CD4-positive, alpha-beta memory T cell (primary cell): Measurements from ENCODE around the gene FITM2. TPM values are rescaled to one million over a fixed set of nuclear protein-coding genes. Genes with fewer than 3 reads are reported as not detected.
"Not testable (repeated sequence)": the region's sequence is repeated elsewhere in the genome, so short reads cannot be mapped to it uniquely, and the experiment has no call there.

Source experiments
- CTCF ChIA-PET: fragments of 350-600 bp; sonication (Branson Sonifier 250); formaldehyde crosslinking; loops from one replicate; lab custom pipeline; 2021; ENCODE audit warnings: inconsistent platforms; ENCODE audit not compliant: partially characterized antibody; lab: Charles Lee
- POLR2A ChIA-PET: fragments of 350-600 bp; sonication (Branson Sonifier 250); formaldehyde crosslinking; loops from one replicate; lab custom pipeline; 2021; ENCODE audit not compliant: partially characterized antibody; lab: Charles Lee
- DNase-seq, 5 donors: peaks; one replicate each; pipeline versions ENCODE4 v3.0.0 to v3.0.0-alpha.2; 2020 to 2022; ENCODE audit warnings: mixed read lengths in 1 of 5
- H3K27ac ChIP-seq: one replicate; pipeline ENCODE4 v1.7.0; 2013; ENCODE audit warnings: low read depth, low read length
- H3K27me3 ChIP-seq: 2 replicates; pipeline ENCODE4 v1.7.0; 2013; ENCODE audit warnings: mild to moderate bottlenecking, low read length, moderate library complexity; ENCODE audit not compliant: insufficient read depth
- H3K36me3 ChIP-seq: 2 replicates; pipeline ENCODE4 v1.7.0; 2013; ENCODE audit warnings: mild to moderate bottlenecking, low read length, moderate library complexity; ENCODE audit not compliant: insufficient read depth
- H3K4me1 ChIP-seq: 2 replicates; pipeline ENCODE4 v1.7.0; 2013; ENCODE audit warnings: mild to moderate bottlenecking, low read length, moderate library complexity; ENCODE audit not compliant: insufficient read depth
- H3K4me3 ChIP-seq, 2 donors: one replicate each; pipeline ENCODE4 v1.7.0; 2013; ENCODE audit warnings: low read length in 2 of 2, mild to moderate bottlenecking in 1 of 2
- H3K9me3 ChIP-seq, 2 donors: one replicate each; pipeline ENCODE4 v1.7.0; 2013; ENCODE audit warnings: low read length in 2 of 2, control low read depth in 1 of 2; ENCODE audit not compliant: control insufficient read depth in 1 of 2
- H3K27ac Mint-ChIP-seq, 7 donors: one replicate each; pipeline ENCODE4 v1.8.0; 2020 to 2021; ENCODE audit warnings: mixed read lengths in 7 of 7, mild to moderate bottlenecking in 6 of 7, inconsistent platforms in 3 of 7, moderate library complexity in 3 of 7
- H3K27me3 Mint-ChIP-seq, 2 donors: one replicate each; pipeline ENCODE4 v1.8.0; 2020 to 2021; ENCODE audit warnings: mixed read lengths in 2 of 2
- H3K36me3 Mint-ChIP-seq, 2 donors: one replicate each; pipeline ENCODE4 v1.8.0; 2020 to 2021; ENCODE audit warnings: mixed read lengths in 2 of 2, inconsistent platforms in 1 of 2, mild to moderate bottlenecking in 1 of 2
- H3K4me1 Mint-ChIP-seq, 4 donors: one replicate each; pipeline ENCODE4 v1.8.0; 2020 to 2021; ENCODE audit warnings: mixed read lengths in 4 of 4, mild to moderate bottlenecking in 1 of 4
- H3K4me3 Mint-ChIP-seq, 8 donors: one replicate each; pipeline ENCODE4 v1.8.0; 2020 to 2021; ENCODE audit warnings: mixed read lengths in 8 of 8, mild to moderate bottlenecking in 7 of 8, moderate library complexity in 6 of 8, inconsistent platforms in 3 of 8
- H3K9me3 Mint-ChIP-seq, 8 donors: one replicate each; pipeline ENCODE4 v1.8.0; 2020 to 2021; ENCODE audit warnings: mixed read lengths in 8 of 8, mild to moderate bottlenecking in 5 of 8, inconsistent platforms in 3 of 8, moderate library complexity in 1 of 8
- intact Hi-C: fragments of 100-400 bp; cut with micrococcal nuclease; formaldehyde crosslinking; loops from one replicate; pipeline ENCODE4 v1.15.1; 2023
- polyA plus RNA-seq, 2 donors: library from polyadenylated mRNA; unstranded; fragments of 300-500 nt; fragmentation: Illumina TruSeq; gene quantifications; one replicate each; pipeline ENCODE4 v1.2.3, GENCODE V29; 2021
- total RNA-seq, 2 experiments: library from RNA; stranded (reverse); gene quantifications; one replicate each; pipeline ENCODE4 v1.2.3, GENCODE V29; 2021

FITM2 gene
- total and polyA plus RNA-seq, 4 experiments from 2014 or later: 0.21 to 6.3 (median 3.6) TPM

GRCh38 chr20:44355498-44356352, 44.7 kb upstream of the FITM2 start, which contains the start of gene HNF4A:
Gene HNF4A (plus strand): TSS chr20:44355699. CDS start chr20:44355805, 106 bp downstream.
- Histone ChIP-seq H3K4me3 (no peak within 1 kb of the TSS), H3K36me3 (no peaks in the 10 kb centered on the region), H3K27me3 (no peaks in the 10 kb centered on the region), H3K9me3 (no peaks in the 10 kb centered on the region), H3K4me1 (no peaks in the 10 kb centered on the region), H3K27ac (no peak within 1 kb of the TSS)
- POLR2A ChIA-PET: no interaction called here
- CTCF ChIA-PET: no interaction called here
- H3K9me3 Mint-ChIP-seq: no peaks in the 10 kb centered on the region
- H3K4me1 Mint-ChIP-seq: peaks cover 0 to 4% (median 0%) of the 10 kb centered on the region in 4 donors
- H3K27ac Mint-ChIP-seq: no peak within 1 kb of the TSS
- no peak within 1 kb of the TSS for H3K4me3 Mint-ChIP-seq
- intact Hi-C loops: no loop called here
- no peak for DNase-seq
- H3K27me3 Mint-ChIP-seq: peaks cover 4 to 6% of the 10 kb centered on the region in 2 donors
- H3K36me3 Mint-ChIP-seq: no peaks in the 10 kb centered on the region

DNA sequence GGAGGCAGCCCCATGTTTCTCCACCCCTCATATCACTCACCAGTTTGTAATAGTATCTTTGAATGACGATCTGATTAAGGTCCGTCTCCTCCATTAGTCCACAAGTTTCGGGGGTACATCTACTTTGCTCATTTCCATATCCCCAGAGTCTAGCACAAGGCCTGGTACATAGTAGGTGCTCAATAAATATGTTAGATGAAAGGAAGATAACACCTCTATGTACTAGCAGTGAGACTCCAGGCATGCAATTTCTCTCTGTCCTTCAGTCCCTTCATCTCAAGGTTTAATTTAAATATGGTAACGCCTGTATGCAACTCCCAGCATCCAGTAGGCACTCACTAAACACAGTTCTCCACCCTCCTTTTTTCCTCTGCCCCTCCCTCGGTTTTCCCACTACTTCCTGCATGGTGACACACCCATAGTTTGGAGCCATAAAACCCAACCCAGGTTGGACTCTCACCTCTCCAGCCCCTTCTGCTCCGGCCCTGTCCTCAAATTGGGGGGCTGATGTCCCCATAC, 44.0 kb upstream of the FITM2 start:
- no peaks in the 10 kb centered on the region for H3K36me3 Mint-ChIP-seq
- H3K4me3 Mint-ChIP-seq: no peak overlapping the region
- no peak overlapping the region for H3K27ac Mint-ChIP-seq
- no peaks in the 10 kb centered on the region for H3K27me3 ChIP-seq
- no peak overlapping the region for H3K4me3 ChIP-seq
- POLR2A ChIA-PET: no interaction called here
- DNase-seq: no peak
- CTCF ChIA-PET: no interaction called here
- H3K9me3 ChIP-seq: no peaks in the 10 kb centered on the region
- peaks cover 4 to 5% of the 10 kb centered on the region in 2 donors for H3K27me3 Mint-ChIP-seq
- no peaks in the 10 kb centered on the region for H3K4me1 ChIP-seq
- H3K27ac ChIP-seq: no peak overlapping the region
- intact Hi-C loops: no loop called here
- H3K36me3 ChIP-seq: no peaks in the 10 kb centered on the region
- H3K9me3 Mint-ChIP-seq: no peaks in the 10 kb centered on the region
- H3K4me1 Mint-ChIP-seq: peaks cover 0 to 4% (median 0%) of the 10 kb centered on the region in 4 donors

- ChIA-PET CTCF (no interaction called here), POLR2A (no interaction called here)
- no peaks in the 10 kb centered on the region for H3K36me3 Mint-ChIP-seq
- H3K4me3 Mint-ChIP-seq: no peak overlapping the region
- intact Hi-C loops: no loop called here
- no peak overlapping the region for H3K27ac Mint-ChIP-seq
- no peaks in the 10 kb centered on the region for H3K9me3 Mint-ChIP-seq
- peaks cover 3 to 6% of the 10 kb centered on the region in 2 donors for H3K27me3 Mint-ChIP-seq
- no peaks in the 10 kb centered on the region for H3K27me3 ChIP-seq
- H3K4me1 Mint-ChIP-seq: peaks cover 0 to 4% (median 0%) of the 10 kb centered on the region in 4 donors
- no peaks in the 10 kb centered on the region for H3K36me3 ChIP-seq
- no peak for DNase-seq
- H3K4me1 ChIP-seq: no peaks in the 10 kb centered on the region
- H3K27ac ChIP-seq: no peak overlapping the region
- H3K9me3 ChIP-seq: no peaks in the 10 kb centered on the region
- H3K4me3 ChIP-seq: no peak overlapping the region
Measured at GRCh38 chr20:44350567-44350966, 39.6 kb upstream of the FITM2 start.

DNA sequence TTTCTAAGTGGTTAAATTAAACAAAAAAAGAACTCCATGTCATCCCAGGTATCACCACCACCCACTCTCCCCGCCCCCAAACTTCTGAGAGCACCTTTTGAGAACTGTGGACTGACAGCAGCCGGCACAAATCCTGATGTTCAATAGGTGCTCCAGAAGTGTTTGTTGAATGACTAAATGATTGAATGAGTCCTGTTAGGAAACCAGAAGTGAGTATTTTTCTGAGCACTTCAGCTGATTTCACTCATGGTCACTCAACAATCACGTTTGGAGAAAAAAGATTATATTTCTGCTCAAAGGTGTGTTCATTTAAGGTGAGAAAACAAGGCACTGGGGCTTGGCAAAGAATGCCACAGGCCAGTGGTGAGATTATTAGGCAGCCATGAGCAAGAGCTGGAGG, 38.3 kb upstream of the FITM2 start:
- Histone ChIP-seq H3K9me3 (no peaks in the 10 kb centered on the region), H3K36me3 (no peaks in the 10 kb centered on the region), H3K27me3 (no peaks in the 10 kb centered on the region), H3K27ac (no peak overlapping the region), H3K4me3 (no peak overlapping the region), H3K4me1 (no peaks in the 10 kb centered on the region)
- Mint-ChIP-seq H3K9me3 (no peaks in the 10 kb centered on the region), H3K4me3 (no peak overlapping the region), H3K36me3 (no peaks in the 10 kb centered on the region), H3K27ac (no peak overlapping the region), H3K27me3 (peaks cover 2% of the 10 kb centered on the region in 2 donors), H3K4me1 (peaks cover 0 to 4% (median 0%) of the 10 kb centered on the region in 4 donors)
- ChIA-PET CTCF (no interaction called here), POLR2A (no interaction called here)
- DNase-seq: no peak
- intact Hi-C loops: no loop called here

DNA sequence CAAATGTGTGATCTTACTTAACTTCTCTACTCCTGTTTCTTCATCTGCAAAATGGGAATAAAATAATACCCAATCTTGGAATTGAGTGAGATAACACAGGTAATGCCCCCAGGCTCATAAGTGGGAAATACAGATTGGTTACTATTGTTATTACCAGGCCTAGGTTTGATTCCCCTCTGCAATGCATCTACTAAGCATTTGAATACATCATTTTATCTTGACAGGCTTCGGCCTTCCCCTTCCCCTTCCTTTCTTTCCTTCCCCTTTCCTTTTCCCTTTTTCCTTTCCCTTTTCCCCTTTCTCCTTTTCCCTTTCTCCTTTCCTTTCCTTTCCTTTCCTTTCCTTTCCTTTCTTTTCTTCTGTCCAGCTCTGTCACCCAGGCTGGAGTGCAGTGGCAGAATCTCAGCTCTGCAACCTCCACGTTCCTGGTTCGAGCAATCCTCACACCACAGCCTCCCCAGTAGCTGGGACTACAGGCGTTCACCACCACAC, 37.2 kb upstream of the FITM2 start:
- H3K27me3 ChIP-seq: no peaks in the 10 kb centered on the region
- H3K27me3 Mint-ChIP-seq: peaks cover 0 to 2% of the 10 kb centered on the region in 2 donors
- CTCF ChIA-PET: no interaction called here
- intact Hi-C loops: no loop called here
- H3K36me3 Mint-ChIP-seq: no peaks in the 10 kb centered on the region
- H3K4me1 Mint-ChIP-seq: peaks cover 0 to 4% (median 0%) of the 10 kb centered on the region in 4 donors
- H3K9me3 Mint-ChIP-seq: no peaks in the 10 kb centered on the region
- POLR2A ChIA-PET: no interaction called here
- H3K27ac Mint-ChIP-seq: no peak overlapping the region
- no peak overlapping the region for H3K27ac ChIP-seq
- no peak overlapping the region for H3K4me3 Mint-ChIP-seq
- H3K4me1 ChIP-seq: no peaks in the 10 kb centered on the region
- no peaks in the 10 kb centered on the region for H3K36me3 ChIP-seq
- no peaks in the 10 kb centered on the region for H3K9me3 ChIP-seq
- DNase-seq: no peak
- no peak overlapping the region for H3K4me3 ChIP-seq

DNA sequence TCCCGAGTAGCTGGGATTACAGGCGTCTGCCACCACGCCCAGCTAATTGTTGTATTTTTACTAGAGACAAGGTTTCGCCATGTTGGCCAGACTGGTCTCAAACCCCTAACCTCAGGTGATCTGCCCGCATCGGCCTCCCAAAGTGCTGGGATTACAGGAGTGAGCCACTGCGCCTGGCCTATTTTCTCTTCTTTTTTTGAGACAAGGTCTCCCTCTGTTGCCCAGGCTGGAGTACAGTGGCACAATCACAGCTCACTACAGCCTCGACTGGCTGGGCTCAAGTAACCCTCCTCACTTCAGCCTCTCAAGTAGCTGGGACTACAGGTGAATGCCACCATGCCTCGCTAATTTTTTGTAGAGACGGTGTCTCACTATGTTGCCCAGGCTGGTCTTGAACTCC, 34.9 kb upstream of the FITM2 start:
- H3K4me1 ChIP-seq, H3K36me3 Mint-ChIP-seq, H3K9me3 ChIP-seq, H3K36me3 ChIP-seq, H3K27ac ChIP-seq, POLR2A ChIA-PET, H3K4me1 Mint-ChIP-seq, H3K27ac Mint-ChIP-seq, DNase-seq, intact Hi-C loops, H3K27me3 ChIP-seq, H3K27me3 Mint-ChIP-seq, H3K4me3 Mint-ChIP-seq, H3K4me3 ChIP-seq, H3K9me3 Mint-ChIP-seq: not testable (repeated sequence)
- CTCF ChIA-PET: interaction anchor here (0.9 kb wide), 1 partner anchor 131 kb away, joined by 3 read pairs; no protein-coding TSS in a partner anchor

DNA sequence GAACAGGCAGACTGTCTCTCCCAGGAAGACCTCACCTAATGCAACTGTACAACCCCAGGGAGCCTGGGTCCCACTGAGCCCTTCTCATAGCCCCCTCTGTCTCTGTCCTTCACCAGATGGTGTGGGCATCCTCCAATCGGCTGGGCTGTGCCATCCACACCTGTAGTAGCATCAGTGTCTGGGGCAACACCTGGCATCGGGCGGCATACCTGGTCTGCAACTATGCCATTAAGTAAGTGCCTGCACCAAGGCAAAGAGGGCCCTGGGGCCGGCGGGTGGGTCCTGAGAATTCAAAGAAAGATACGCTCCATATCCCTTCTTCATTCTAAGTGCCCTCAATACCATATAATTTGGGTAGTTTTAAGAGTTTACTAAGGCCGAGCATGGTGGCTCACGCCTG, 34.1 kb upstream of the FITM2 start:
- H3K36me3 ChIP-seq: no peaks in the 10 kb centered on the region
- H3K27me3 ChIP-seq: no peaks in the 10 kb centered on the region
- H3K4me3 ChIP-seq: no peak overlapping the region
- H3K27ac ChIP-seq: no peak overlapping the region
- H3K4me3 Mint-ChIP-seq: no peak overlapping the region
- intact Hi-C loops: no loop called here
- ChIA-PET POLR2A (no interaction called here), CTCF (interaction anchor here (0.9 kb wide), 1 partner anchor 130 kb away, joined by 3 read pairs; no protein-coding TSS in a partner anchor)
- H3K36me3 Mint-ChIP-seq: no peaks in the 10 kb centered on the region
- no peaks in the 10 kb centered on the region for H3K4me1 ChIP-seq
- no peak overlapping the region for H3K27ac Mint-ChIP-seq
- DNase-seq: no peak
- peaks cover 0 to 1% (median 0%) of the 10 kb centered on the region in 4 donors for H3K4me1 Mint-ChIP-seq
- H3K27me3 Mint-ChIP-seq: peaks cover 0 to 6% of the 10 kb centered on the region in 2 donors
- no peaks in the 10 kb centered on the region for H3K9me3 ChIP-seq
- no peaks in the 10 kb centered on the region for H3K9me3 Mint-ChIP-seq
